GM18870 (cell line): ENCODE data around the gene ST6GALNAC5.
"Not testable (repeated sequence)": the region's sequence is repeated elsewhere in the genome, so short reads cannot be mapped to it uniquely, and the experiment has no call there.

Experiments
- ATAC-seq: cut with Tn5 transposase; IDR thresholded peaks from one replicate; pipeline ENCODE4 v1.9.1; 2021; ENCODE audit warnings: moderate library complexity; ENCODE audit not compliant: unreplicated experiment

Gene ST6GALNAC5

GRCh38 chr1:76866566-76866965, 714 bp upstream of the ST6GALNAC5 start:
- ATAC-seq: no peak

GRCh38 chr1:76868154-76868882, 1.0 kb downstream of the ST6GALNAC5 start:
- ATAC-seq: no peak

GRCh38 chr1:76868916-76869315, 1.6 kb downstream of the ST6GALNAC5 start:
- no peak for ATAC-seq

GRCh38 chr1:76870037-76870436, 2.8 kb downstream of the ST6GALNAC5 start:
- ATAC-seq: no peak

- ATAC-seq: peak; percentile 99
Observed at GRCh38 chr1:76871355-76871974, 4.2 kb downstream of the ST6GALNAC5 start.

GRCh38 chr1:76872944-76873343, 5.7 kb downstream of the ST6GALNAC5 start:
- ATAC-seq: no peak

GRCh38 chr1:76876655-76877395, 9.5 kb downstream of the ST6GALNAC5 start:
- no peak for ATAC-seq

GRCh38 chr1:76879014-76879413, 11.7 kb downstream of the ST6GALNAC5 start:
- ATAC-seq: not testable (repeated sequence)

- ATAC-seq: no peak
Observed at GRCh38 chr1:76881762-76882161, 14.5 kb downstream of the ST6GALNAC5 start.

GRCh38 chr1:76891931-76892622, 24.8 kb downstream of the ST6GALNAC5 start:
- no peak for ATAC-seq

- ATAC-seq: no peak
Observed at GRCh38 chr1:76892675-76893074, 25.4 kb downstream of the ST6GALNAC5 start.

- peak; percentile 98 for ATAC-seq
Observed at GRCh38 chr1:76901158-76901767, 34.0 kb downstream of the ST6GALNAC5 start.

- no peak for ATAC-seq
Observed at GRCh38 chr1:76905876-76906595, 38.8 kb downstream of the ST6GALNAC5 start.

GRCh38 chr1:76909311-76909710, 42.0 kb downstream of the ST6GALNAC5 start:
- ATAC-seq: no peak

- no peak for ATAC-seq
Observed at GRCh38 chr1:76919085-76919484, 51.8 kb downstream of the ST6GALNAC5 start.

- ATAC-seq: peak; percentile 80
Observed at GRCh38 chr1:76921590-76921989, 54.3 kb downstream of the ST6GALNAC5 start.

GRCh38 chr1:76925825-76926224, 58.5 kb downstream of the ST6GALNAC5 start:
- no peak for ATAC-seq

- no peak for ATAC-seq
Observed at GRCh38 chr1:76928522-76928921, 61.2 kb downstream of the ST6GALNAC5 start.

GRCh38 chr1:76929136-76929535, 61.9 kb downstream of the ST6GALNAC5 start:
- ATAC-seq: no peak
